ENCODE measurements around the gene CUL2. TPM values are rescaled to one million over a fixed set of nuclear protein-coding genes. Genes with fewer than 3 reads are reported as not detected.

The CUL2 gene
- total and polyA plus RNA-seq, 2 experiments from 2014 or later: 17.2 to 38.3 TPM

- Histone ChIP-seq H3K4me2 (no peak overlapping the region), H3K4me1 (ENCODE audit: insufficient read depth) (no peaks in the 10 kb centered on the region), H3K27me3 (ENCODE audit: insufficient read depth) (no peaks in the 10 kb centered on the region), H4K20me1 (replicated peaks; ENCODE audit: insufficient read depth) (no peaks in the 10 kb centered on the region), H3K9me2 (ENCODE audit: insufficient read depth) (no peaks in the 10 kb centered on the region; the same call in 1 of the 2 replicates), H3K27ac (ENCODE audit: low read depth) (no peak overlapping the region), H3K79me2 (replicated peaks; ENCODE audit: insufficient read depth) (peaks cover 17% of the 10 kb centered on the region), H3K36me3 (ENCODE audit: insufficient read depth) (no peaks in the 10 kb centered on the region), H3F3A (replicated peaks; ENCODE audit: low read depth) (peaks cover 5% of the 10 kb centered on the region; the same call in 1 of the 2 replicates), H3K4me3 (no peak overlapping the region), H2AFZ (no peak overlapping the region)
- ATAC-seq (no peak), DNase-seq (ENCODE audit: low spot score) (no peak)
- Mint-ChIP-seq H3K4me3 (no peak overlapping the region), H3K27me3 (ENCODE audit: insufficient read depth, low read depth, poor library complexity) (no peaks in the 10 kb centered on the region), H3K4me1 (peaks cover 4% of the 10 kb centered on the region), H3K27ac (no peak overlapping the region), H3K9me3 (peaks cover 4% of the 10 kb centered on the region; the same call in 2 of the 3 replicates), H3K36me3 (ENCODE audit: low read depth) (peaks cover 4% of the 10 kb centered on the region; the same call in 2 of the 3 replicates)
- TF ChIP-seq NANOG (IDR thresholded peaks at IDR 0.05; ENCODE audit: borderline replicate concordance): no peak
Measured at GRCh38 chr10:35124540-35124939, 34.4 kb upstream of the CUL2 start.

GRCh38 chr10:35119378-35119777 lies 29.2 kb upstream of the CUL2 start:
- Mint-ChIP-seq H3K4me3 (no peak overlapping the region), H3K27ac (no peak overlapping the region), H3K4me1 (no peaks in the 10 kb centered on the region), H3K9me3 (no peaks in the 10 kb centered on the region), H3K27me3 (ENCODE audit: insufficient read depth, low read depth, poor library complexity) (no peaks in the 10 kb centered on the region), H3K36me3 (ENCODE audit: low read depth) (no peaks in the 10 kb centered on the region)
- H3K9me2 ChIP-seq (ENCODE audit: insufficient read depth): no peaks in the 10 kb centered on the region
- H3K4me3 ChIP-seq: no peak overlapping the region
- H3K4me1 ChIP-seq (ENCODE audit: insufficient read depth): no peaks in the 10 kb centered on the region
- no peaks in the 10 kb centered on the region for H3F3A ChIP-seq (replicated peaks; ENCODE audit: low read depth)
- no peaks in the 10 kb centered on the region for H3K27me3 ChIP-seq (ENCODE audit: insufficient read depth)
- no peaks in the 10 kb centered on the region for H3K36me3 ChIP-seq (ENCODE audit: insufficient read depth)
- no peak overlapping the region for H2AFZ ChIP-seq
- H3K27ac ChIP-seq (ENCODE audit: low read depth): no peak overlapping the region
- H4K20me1 ChIP-seq (replicated peaks; ENCODE audit: insufficient read depth): no peaks in the 10 kb centered on the region
- DNase-seq (ENCODE audit: low spot score) (no peak), ATAC-seq (no peak)
- H3K4me2 ChIP-seq: no peak overlapping the region
- H3K79me2 ChIP-seq (replicated peaks; ENCODE audit: insufficient read depth): no peaks in the 10 kb centered on the region
- no peak for TF ChIP-seq ZNF462 (CRISPR knock-in tag; IDR thresholded peaks at IDR 0.05)
- TF ChIP-seq REST (IDR thresholded peaks at IDR 0.05; ENCODE audit: unreplicated experiment): no peak
- TF ChIP-seq EZH2phosphoT487 (IDR thresholded peaks at IDR 0.05; ENCODE audit: unreplicated experiment): no peak
- no peak for TF ChIP-seq POLR2AphosphoS5 (IDR thresholded peaks at IDR 0.05; ENCODE audit: low read depth)
- no peak for TF ChIP-seq ETS1 (IDR thresholded peaks at IDR 0.05)
- TF ChIP-seq ZNF331 (CRISPR knock-in tag; IDR thresholded peaks at IDR 0.05; ENCODE audit: low read depth): no peak
- no peak for TF ChIP-seq JUNB (IDR thresholded peaks at IDR 0.05; ENCODE audit: unreplicated experiment)
- no peak for TF ChIP-seq CTCF (conservative IDR thresholded peaks at IDR 0.05; ENCODE audit: low read depth in 2 of 2)
- no peak for TF ChIP-seq ZNF114 (CRISPR knock-in tag; IDR thresholded peaks at IDR 0.05)
- TF ChIP-seq NANOG (IDR thresholded peaks at IDR 0.05; ENCODE audit: borderline replicate concordance): no peak

Measured in GM23338 (cell line).